Prostate gland (tissue), 2 donors: Measurements from ENCODE around the gene DDX6.

Source experiments
- CTCF ChIP-seq, 4 experiments: fragments of 200-600 bp in 2 of 4; fragments of 450-650 bp in 2 of 4; sonication (generic) in 2 of 4; IDR thresholded peaks; 1 replicate in 3 of 4; 2 replicates in 1 of 4; pipeline ENCODE4 v1.5.1; 2016 to 2019; ENCODE audit warnings: antibody characterized with exemption in 4 of 4, mild to moderate bottlenecking in 2 of 4, moderate library complexity in 2 of 4
- POLR2A ChIP-seq: fragments of 450-650 bp; IDR thresholded peaks from one replicate; pipeline ENCODE4 v1.6.1; 2016; ENCODE audit warnings: antibody characterized with exemption, mild to moderate bottlenecking
- POLR2AphosphoS5 ChIP-seq: sonication (generic); formaldehyde crosslinking; IDR thresholded peaks from one replicate; pipeline ENCODE4 v1.6.1; 2017; ENCODE audit warnings: antibody characterized with exemption

DNA sequence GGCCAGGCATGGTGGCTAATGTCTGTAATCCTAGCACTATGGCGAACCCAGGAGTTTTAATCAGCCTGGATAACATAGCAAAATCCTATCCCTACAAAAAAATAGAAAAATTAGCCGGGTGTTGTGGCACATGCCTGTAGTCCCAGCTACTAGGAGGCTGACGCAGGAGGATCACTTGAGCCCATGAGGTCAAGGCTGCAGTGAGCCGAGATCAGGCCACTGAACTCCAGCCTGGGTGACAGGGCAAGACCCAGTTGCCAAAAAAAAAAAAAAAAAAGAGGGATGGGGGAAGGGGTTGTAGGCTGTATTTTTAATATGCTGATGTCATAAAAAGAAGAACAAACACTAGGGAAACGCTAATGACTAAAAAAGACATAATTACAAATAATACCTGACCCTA, 12.1 kb downstream of the DDX6 start:
- TF ChIP-seq CTCF (IDR thresholded peaks at IDR 0.05) = no peak
- TF ChIP-seq POLR2A = no peak
- TF ChIP-seq POLR2AphosphoS5 = no peak
